HFFc6 (cell line): ENCODE measurements around the gene MB. TPM values are rescaled to one million over a fixed set of nuclear protein-coding genes. Genes with fewer than 3 reads are reported as not detected.

ENCODE experiments used
- DNase-seq: peaks from one replicate; pipeline ENCODE4 v3.0.0-alpha.2; 2018
- H3K27ac Mint-ChIP-seq: 2 replicates; pipeline ENCODE4 v1.8.0; 2020; ENCODE audit warnings: mild to moderate bottlenecking, mixed read lengths
- H3K27me3 Mint-ChIP-seq: 2 replicates; pipeline ENCODE4 v1.8.0; 2021; ENCODE audit warnings: mild to moderate bottlenecking, moderate library complexity, mixed read lengths; ENCODE audit not compliant: insufficient read depth
- H3K36me3 Mint-ChIP-seq: 2 replicates; pipeline ENCODE4 v1.8.0; 2021; ENCODE audit warnings: low read depth, mixed read lengths
- H3K4me1 Mint-ChIP-seq: 2 replicates; pipeline ENCODE4 v1.8.0; 2020; ENCODE audit warnings: low read depth, mixed read lengths
- H3K4me3 Mint-ChIP-seq: 2 replicates; pipeline ENCODE4 v1.8.0; 2020; ENCODE audit warnings: mild to moderate bottlenecking, moderate library complexity, mixed read lengths
- H3K9me3 Mint-ChIP-seq: 2 replicates; pipeline ENCODE4 v1.8.0; 2020; ENCODE audit warnings: mild to moderate bottlenecking, mixed read lengths
- total RNA-seq, 6 experiments: library from RNA; stranded (reverse); fragmentation: NEBNext Ultra II Directional; extraction: Animal tissue kit (Norgen Biotek cat#: 25700); gene quantifications; 2 replicates in 1 of 6; 3 replicates in 5 of 6; pipeline ENCODE4 v1.2.3, GENCODE V29; 2021
- TF ChIP-seq, protein P1 (sequence below): fragments of 200-600 bp; sonication (generic); IDR thresholded peaks from 2 replicates; pipeline ENCODE4 v1.5.0; 2021; ENCODE audit warnings: antibody characterized with exemption, mild to moderate bottlenecking

Gene MB
- total RNA-seq, 6 experiments from 2014 or later, result not detected

DNA sequence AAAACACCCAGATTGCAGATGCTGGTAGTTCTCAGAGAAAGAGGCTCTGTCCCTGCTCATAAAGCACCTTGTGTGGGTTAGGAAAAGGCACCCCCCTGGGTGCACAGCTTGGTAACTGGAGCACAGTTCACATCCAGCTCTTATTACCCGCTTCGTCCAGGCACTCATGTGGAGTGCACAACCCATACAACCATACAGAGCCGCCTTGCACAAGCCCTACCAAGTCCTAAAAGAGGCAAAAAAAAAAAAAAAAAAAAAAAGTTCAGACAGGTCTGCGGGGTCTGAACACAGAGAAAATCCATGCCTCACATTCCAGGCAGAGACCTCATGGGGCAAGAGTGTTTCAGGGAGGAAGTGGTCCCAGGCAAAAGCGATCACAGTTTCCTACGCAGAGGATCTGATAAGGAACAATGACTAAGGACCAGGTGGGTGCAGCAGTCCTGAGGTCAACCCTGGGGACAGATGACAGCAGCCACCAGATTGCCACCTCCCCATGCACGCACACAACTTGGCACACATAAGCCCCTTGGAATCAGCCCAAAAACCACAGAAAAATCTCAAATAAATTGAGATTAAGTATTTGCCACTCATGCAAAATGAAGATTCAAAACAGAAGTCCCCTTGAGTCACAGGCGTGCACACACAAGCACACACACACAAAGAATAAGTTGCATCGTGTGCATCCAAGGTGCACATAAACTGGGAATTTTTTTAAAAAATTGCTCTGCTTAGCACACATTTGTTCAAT is 12.3 kb downstream of the MB start:
- no peak overlapping the region for H3K4me3 Mint-ChIP-seq
- peaks cover 30% of the 10 kb centered on the region for H3K27me3 Mint-ChIP-seq
- no peaks in the 10 kb centered on the region for H3K9me3 Mint-ChIP-seq
- H3K4me1 Mint-ChIP-seq, result peaks cover 12% of the 10 kb centered on the region; the same call in 1 of the 2 replicates
- TF ChIP-seq, protein P1, sequence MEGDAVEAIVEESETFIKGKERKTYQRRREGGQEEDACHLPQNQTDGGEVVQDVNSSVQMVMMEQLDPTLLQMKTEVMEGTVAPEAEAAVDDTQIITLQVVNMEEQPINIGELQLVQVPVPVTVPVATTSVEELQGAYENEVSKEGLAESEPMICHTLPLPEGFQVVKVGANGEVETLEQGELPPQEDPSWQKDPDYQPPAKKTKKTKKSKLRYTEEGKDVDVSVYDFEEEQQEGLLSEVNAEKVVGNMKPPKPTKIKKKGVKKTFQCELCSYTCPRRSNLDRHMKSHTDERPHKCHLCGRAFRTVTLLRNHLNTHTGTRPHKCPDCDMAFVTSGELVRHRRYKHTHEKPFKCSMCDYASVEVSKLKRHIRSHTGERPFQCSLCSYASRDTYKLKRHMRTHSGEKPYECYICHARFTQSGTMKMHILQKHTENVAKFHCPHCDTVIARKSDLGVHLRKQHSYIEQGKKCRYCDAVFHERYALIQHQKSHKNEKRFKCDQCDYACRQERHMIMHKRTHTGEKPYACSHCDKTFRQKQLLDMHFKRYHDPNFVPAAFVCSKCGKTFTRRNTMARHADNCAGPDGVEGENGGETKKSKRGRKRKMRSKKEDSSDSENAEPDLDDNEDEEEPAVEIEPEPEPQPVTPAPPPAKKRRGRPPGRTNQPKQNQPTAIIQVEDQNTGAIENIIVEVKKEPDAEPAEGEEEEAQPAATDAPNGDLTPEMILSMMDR, result no peak
- no peaks in the 10 kb centered on the region for H3K36me3 Mint-ChIP-seq
- H3K27ac Mint-ChIP-seq, result no peak overlapping the region
- no peak for DNase-seq

DNA sequence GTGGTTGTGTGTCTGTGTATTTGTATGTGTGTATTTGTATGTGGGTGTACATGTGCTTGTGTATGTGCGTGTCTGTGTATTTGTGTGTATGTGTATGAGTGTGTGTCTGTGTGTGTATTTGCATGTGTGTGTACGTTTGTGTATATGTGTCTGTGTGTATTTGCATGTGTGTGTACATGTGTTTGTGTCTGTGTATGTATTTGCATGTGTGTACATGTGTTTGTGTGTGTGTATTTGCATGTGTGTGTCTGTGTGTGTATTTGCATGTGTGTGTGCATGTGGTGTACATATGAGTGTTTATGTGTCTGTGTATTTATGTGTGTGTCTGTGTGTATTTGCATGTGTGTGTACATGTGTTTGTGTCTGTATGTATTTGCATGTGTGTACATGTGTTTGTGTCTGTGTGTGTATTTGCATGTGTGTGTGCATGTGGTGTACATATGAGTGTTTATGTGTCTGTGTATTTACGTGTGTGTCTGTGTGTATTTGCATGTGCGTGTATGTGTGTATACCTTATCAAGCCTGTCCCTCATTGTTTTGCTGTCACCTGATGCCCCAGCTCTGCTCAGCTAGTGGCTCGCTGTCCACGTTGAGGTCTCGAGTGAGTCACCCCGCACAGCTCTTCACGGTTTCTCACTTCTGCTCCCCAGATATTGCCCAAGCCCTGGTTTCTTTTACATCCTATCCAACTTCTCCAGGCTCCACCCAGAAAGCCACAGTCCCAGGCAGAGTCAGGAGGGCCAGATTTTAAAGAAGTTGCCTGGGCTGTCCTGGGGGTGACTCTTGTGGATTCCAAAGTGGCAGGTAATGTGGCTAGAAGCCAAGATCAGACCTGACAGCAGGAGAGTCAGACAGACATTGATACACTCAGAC is 15.2 kb downstream of the MB start:
- no peaks in the 10 kb centered on the region for H3K36me3 Mint-ChIP-seq
- no peak overlapping the region for H3K4me3 Mint-ChIP-seq
- H3K27ac Mint-ChIP-seq, result no peak overlapping the region
- TF ChIP-seq, protein P1, result no peak
- DNase-seq, result peak; percentile 73
- peaks cover 17% of the 10 kb centered on the region for H3K27me3 Mint-ChIP-seq
- peaks cover 12% of the 10 kb centered on the region; the same call in 1 of the 2 replicates for H3K4me1 Mint-ChIP-seq
- H3K9me3 Mint-ChIP-seq, result no peaks in the 10 kb centered on the region

DNA sequence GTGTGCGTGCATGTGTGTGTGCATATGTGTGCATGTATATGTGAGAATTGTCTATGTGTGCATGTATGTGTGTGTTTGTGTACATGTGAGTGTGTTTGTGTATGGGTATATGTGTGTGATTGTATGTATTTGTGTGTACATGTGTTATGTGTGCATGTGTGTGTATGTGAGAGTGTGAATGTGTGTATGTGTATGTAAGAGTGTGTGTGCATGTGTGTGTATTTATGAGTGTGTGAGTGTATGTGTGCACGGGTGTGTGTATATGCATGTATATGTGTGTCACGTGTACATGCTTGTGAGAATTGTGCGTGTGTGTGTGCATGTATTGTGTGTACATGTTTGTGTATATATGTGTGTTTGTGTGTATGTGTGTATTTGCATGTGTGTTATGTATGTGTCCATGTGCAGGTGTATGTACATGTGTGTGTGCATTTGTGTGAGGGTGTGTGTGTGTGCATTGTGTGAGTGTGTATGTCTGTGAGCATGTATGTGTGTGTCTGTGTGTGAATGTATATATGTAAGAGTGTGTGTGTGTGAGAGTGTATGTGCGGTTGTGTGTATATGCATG is 16.0 kb downstream of the MB start:
- Mint-ChIP-seq H3K36me3 (no peaks in the 10 kb centered on the region), H3K27ac (no peak overlapping the region), H3K4me1 (peaks cover 12% of the 10 kb centered on the region; the same call in 1 of the 2 replicates), H3K9me3 (no peaks in the 10 kb centered on the region), H3K27me3 (peaks cover 11% of the 10 kb centered on the region), H3K4me3 (no peak overlapping the region)
- DNase-seq, result no peak
- TF ChIP-seq, protein P1, result no peak

DNA sequence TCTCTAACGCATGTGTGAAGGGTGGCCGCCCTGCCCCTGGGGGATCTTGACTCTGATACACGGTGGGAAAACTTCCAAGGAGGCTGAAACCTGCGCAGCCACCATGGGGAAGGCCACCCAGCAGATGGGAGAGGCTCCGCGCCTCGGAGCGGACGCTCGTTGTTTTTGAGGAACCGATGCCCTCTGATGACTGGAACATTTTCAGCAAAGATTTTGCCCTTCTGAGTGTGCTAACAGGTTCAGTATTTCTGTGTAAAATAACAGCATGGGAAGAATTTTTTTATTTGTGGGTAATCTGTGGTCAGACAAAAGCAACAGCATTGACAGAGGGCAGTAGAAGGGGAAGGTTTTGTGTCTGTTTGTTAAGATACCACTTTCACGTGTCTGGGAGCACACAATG is 16.7 kb downstream of the MB start:
- Mint-ChIP-seq H3K36me3 (no peaks in the 10 kb centered on the region), H3K27ac (no peak overlapping the region), H3K9me3 (no peaks in the 10 kb centered on the region), H3K27me3 (peaks cover 9% of the 10 kb centered on the region), H3K4me1 (peaks cover 12% of the 10 kb centered on the region; the same call in 1 of the 2 replicates), H3K4me3 (no peak overlapping the region)
- TF ChIP-seq, protein P1, result no peak
- DNase-seq, result no peak

DNA sequence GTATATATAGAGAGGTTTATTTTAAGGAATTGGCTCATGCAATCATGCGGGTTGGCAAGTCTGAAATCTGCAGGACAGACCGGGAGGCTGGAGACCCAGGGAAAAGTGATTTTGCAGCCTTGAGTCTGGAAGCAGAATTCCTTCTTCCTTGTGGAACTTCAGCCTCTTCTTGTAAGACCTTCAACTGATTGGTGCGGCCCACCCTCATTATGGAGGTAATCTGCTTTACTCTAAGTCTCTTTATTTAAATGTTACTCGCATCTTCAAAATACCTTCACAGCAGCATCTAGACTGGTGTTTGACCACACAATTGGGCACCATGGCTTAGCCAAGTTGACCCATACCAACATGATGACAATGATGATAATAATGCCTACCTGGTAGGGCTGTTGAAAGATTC is 17.8 kb downstream of the MB start:
- H3K36me3 Mint-ChIP-seq, result no peaks in the 10 kb centered on the region
- H3K4me3 Mint-ChIP-seq, result no peak overlapping the region
- no peak overlapping the region for H3K27ac Mint-ChIP-seq
- TF ChIP-seq, protein P1, result no peak
- H3K27me3 Mint-ChIP-seq, result peaks cover 9% of the 10 kb centered on the region
- H3K9me3 Mint-ChIP-seq, result no peaks in the 10 kb centered on the region
- no peak for DNase-seq
- peaks cover 3% of the 10 kb centered on the region; the same call in 1 of the 2 replicates for H3K4me1 Mint-ChIP-seq
